Muscle layer of duodenum (tissue), 2 donors: ENCODE results near the gene ACSL1.

Experiments used
- H3K27ac ChIP-seq: one replicate; pipeline ENCODE4 v1.7.0; 2013; ENCODE audit warnings: mild to moderate bottlenecking, low read length
- H3K27me3 ChIP-seq: one replicate; pipeline ENCODE4 v1.7.0; 2013; ENCODE audit warnings: low read depth, mild to moderate bottlenecking, control low read depth, low read length
- H3K36me3 ChIP-seq, 2 donors: one replicate each; pipeline ENCODE4 v1.7.0; 2013; ENCODE audit warnings: low read length in 2 of 2, control low read depth in 1 of 2, mild to moderate bottlenecking in 1 of 2; ENCODE audit not compliant: insufficient read depth in 2 of 2, control insufficient read depth in 1 of 2
- H3K4me1 ChIP-seq, 2 donors: one replicate each; pipeline ENCODE4 v1.7.0; 2013; ENCODE audit warnings: low read length in 2 of 2, mild to moderate bottlenecking in 2 of 2, control low read depth in 1 of 2, moderate library complexity in 1 of 2; ENCODE audit not compliant: insufficient read depth in 2 of 2, control insufficient read depth in 1 of 2
- H3K4me3 ChIP-seq, 2 donors: one replicate each; pipeline ENCODE4 v1.7.0; 2013; ENCODE audit warnings: low read length in 2 of 2, low read depth in 1 of 2, mild to moderate bottlenecking in 1 of 2
- H3K9me3 ChIP-seq, 2 donors: one replicate each; pipeline ENCODE4 v1.7.0; 2013; ENCODE audit warnings: low read length in 2 of 2, control low read depth in 1 of 2, mild to moderate bottlenecking in 1 of 2; ENCODE audit not compliant: control insufficient read depth in 1 of 2
- donor health status: healthy.

ACSL1 gene

DNA sequence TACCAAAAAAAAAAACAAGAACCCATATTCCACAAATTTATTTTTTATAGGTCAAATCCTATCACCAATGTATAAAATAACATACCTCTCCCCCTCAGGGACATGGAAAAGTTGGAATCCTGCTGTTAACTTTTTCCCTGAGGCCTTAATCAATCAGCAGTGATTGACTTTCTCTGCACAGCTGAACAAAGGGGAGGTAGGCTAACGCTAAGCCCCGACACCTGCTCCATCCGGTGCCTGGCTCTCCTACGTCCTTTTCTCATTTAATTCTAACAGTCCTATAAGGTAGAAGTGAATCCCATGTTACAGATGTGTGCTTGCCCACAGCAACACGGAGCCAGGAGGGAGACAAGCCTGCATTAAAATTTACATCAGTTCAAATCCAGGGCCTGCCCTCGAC, 94.7 kb downstream of the ACSL1 start:
- peaks cover 0 to 12% of the 10 kb centered on the region in 2 donors for H3K4me1 ChIP-seq
- H3K27me3 ChIP-seq = no peaks in the 10 kb centered on the region
- H3K4me3 ChIP-seq = no peak overlapping the region
- no peaks in the 10 kb centered on the region for H3K9me3 ChIP-seq
- no peak overlapping the region for H3K27ac ChIP-seq
- no peaks in the 10 kb centered on the region for H3K36me3 ChIP-seq

DNA sequence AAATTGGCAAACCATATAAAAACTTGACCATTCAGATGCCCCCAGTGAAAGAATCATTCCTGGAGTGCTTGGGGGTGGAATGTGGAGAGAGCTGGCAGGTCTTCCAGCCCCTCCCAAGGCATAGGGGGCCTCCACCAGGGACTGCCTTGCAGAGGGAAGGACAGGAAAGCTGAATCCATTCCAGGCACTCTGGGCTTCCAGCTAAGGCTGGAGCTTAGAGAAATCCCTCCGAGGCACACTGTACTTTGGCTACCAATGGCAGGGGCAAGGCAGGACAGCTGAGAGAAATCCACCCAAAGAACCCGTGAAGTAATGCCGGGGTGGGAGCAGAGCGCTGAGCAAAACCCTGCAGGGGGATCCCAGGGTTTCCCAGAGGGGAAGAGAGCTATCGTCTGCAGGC, 95.8 kb downstream of the ACSL1 start:
- no peaks in the 10 kb centered on the region for H3K27me3 ChIP-seq
- H3K27ac ChIP-seq = no peak overlapping the region
- H3K36me3 ChIP-seq = no peaks in the 10 kb centered on the region
- peaks cover 0 to 12% of the 10 kb centered on the region in 2 donors for H3K4me1 ChIP-seq
- H3K4me3 ChIP-seq = no peak overlapping the region
- no peaks in the 10 kb centered on the region for H3K9me3 ChIP-seq

DNA sequence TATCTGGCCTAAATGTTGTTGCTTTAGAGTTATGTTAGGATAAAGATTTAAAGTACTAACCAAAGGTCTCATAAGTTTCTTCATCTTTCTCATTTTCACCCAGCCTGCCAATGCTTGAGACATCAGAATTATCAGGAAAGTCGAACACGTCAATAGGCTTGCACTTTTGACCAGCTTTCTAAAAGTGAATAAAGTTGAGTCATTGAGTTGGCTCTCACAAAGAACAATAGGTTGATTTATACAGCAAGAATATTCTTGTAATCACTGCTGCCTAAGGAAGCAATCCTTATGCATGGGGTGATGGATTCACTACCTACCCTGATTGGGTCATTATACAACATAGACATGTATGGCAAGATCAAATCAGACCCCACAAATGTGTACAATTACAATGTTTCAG, 96.9 kb downstream of the ACSL1 start:
- Histone ChIP-seq H3K36me3 (no peaks in the 10 kb centered on the region), H3K27me3 (no peaks in the 10 kb centered on the region), H3K9me3 (no peaks in the 10 kb centered on the region), H3K4me3 (no peak overlapping the region), H3K27ac (no peak overlapping the region), H3K4me1 (peaks cover 0 to 9% of the 10 kb centered on the region in 2 donors)

DNA sequence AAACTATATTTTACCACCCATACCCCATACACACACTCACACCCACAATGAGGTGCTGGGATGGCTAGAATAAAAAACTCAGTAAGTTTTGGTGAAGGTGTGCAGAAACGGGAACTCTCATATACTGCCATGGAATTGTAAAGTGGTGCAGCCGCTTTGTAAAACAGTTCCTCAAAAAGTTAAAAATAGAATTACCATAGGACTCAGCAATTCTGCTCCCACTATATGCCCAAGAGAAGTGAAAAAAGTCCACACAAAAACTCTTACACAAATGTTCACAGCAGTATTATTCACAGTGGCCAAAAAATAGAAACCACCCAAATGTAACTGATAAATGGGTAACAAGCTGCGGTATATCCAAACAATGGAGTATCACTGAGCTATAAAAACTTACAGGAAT, 98.3 kb downstream of the ACSL1 start:
- no peak overlapping the region for H3K27ac ChIP-seq
- no peaks in the 10 kb centered on the region for H3K27me3 ChIP-seq
- H3K4me3 ChIP-seq = no peak overlapping the region
- H3K9me3 ChIP-seq = no peaks in the 10 kb centered on the region
- H3K36me3 ChIP-seq = no peaks in the 10 kb centered on the region
- no peaks in the 10 kb centered on the region for H3K4me1 ChIP-seq

DNA sequence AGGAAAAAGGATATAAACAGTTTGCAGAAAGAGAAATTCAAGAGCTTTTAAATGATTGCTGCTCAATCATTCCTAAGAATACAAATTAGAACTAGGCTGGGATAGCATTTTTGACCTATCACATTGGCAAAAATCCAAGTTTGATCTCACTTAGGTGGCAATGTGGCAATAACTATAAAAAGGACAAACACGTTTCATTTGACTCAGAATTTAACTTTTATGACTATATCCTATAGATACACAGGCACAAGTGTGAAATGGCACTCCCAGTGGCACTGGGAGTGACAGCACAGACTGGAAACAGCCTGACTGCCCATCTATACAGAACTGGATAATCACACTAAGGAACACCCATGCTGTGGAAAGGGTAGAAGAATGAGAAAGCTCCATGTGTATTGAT, 103.0 kb downstream of the ACSL1 start:
- no peak overlapping the region for H3K4me3 ChIP-seq
- no peak overlapping the region for H3K27ac ChIP-seq
- no peaks in the 10 kb centered on the region for H3K36me3 ChIP-seq
- no peaks in the 10 kb centered on the region for H3K27me3 ChIP-seq
- H3K9me3 ChIP-seq = no peaks in the 10 kb centered on the region
- H3K4me1 ChIP-seq = no peaks in the 10 kb centered on the region

DNA sequence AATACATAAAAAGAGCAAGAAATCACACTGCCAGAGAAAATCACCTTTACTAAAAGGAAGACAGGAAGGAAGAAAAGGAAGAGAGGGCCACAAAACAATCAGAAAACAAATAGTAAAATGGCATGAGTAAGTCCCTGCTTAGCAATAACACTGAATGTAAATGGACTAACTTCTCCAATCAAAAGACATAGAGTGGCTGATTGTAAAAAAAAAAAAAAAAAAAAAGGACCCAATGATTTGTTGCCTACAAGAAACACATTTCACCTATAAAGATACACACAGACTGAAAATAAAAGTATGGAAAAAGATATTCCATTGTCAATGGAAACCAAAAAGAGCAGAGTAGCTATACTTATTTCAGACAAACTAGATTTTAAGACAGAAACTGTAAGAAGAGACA, 104.5 kb downstream of the ACSL1 start:
- no peaks in the 10 kb centered on the region for H3K9me3 ChIP-seq
- H3K27ac ChIP-seq = no peak overlapping the region
- no peaks in the 10 kb centered on the region for H3K36me3 ChIP-seq
- H3K27me3 ChIP-seq = no peaks in the 10 kb centered on the region
- H3K4me1 ChIP-seq = no peaks in the 10 kb centered on the region
- H3K4me3 ChIP-seq = no peak overlapping the region

DNA sequence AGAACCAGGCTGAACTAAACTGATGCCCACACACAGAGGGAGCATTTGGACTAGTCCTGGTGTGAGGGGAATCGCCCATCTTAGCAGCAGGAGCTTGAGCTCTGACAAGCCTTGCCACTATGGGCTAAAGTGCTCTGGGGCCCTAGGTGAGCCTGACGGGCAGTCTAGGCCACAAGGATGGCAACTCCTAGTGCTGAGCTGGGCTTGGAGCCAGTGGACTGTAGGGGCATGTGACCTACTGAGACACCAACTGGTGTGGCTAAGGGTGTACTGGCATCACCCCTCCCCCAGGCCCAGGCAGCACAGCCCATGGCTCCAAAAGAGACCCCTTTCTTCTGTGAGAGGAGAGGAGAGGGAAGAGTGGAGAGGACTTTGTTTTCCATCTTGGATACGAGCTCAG, 106.4 kb downstream of the ACSL1 start:
- no peaks in the 10 kb centered on the region for H3K4me1 ChIP-seq
- H3K9me3 ChIP-seq = no peaks in the 10 kb centered on the region
- no peak overlapping the region for H3K27ac ChIP-seq
- no peak overlapping the region for H3K4me3 ChIP-seq
- H3K36me3 ChIP-seq = no peaks in the 10 kb centered on the region
- H3K27me3 ChIP-seq = no peaks in the 10 kb centered on the region

DNA sequence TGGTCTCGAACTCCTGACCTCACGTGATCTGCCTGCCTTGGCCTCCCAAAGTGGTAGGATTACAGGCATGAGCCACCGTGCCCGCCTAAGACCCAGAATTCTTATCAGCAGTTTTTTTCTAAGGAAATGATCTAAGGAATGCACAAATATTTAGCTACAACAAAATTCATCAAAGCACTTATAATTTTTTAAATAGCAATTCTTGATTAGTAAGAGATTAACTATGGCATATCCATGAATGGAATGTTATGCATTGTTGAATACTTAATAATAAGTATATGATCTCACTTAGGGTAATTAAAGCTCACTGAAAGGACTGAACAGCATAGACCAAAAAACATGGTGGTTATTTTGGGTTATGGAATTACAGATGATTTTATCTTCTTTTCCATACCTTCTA, 110.2 kb downstream of the ACSL1 start:
- Histone ChIP-seq H3K36me3 (no peaks in the 10 kb centered on the region), H3K4me1 (no peaks in the 10 kb centered on the region), H3K4me3 (no peak overlapping the region), H3K27ac (no peak overlapping the region), H3K27me3 (no peaks in the 10 kb centered on the region), H3K9me3 (no peaks in the 10 kb centered on the region)

DNA sequence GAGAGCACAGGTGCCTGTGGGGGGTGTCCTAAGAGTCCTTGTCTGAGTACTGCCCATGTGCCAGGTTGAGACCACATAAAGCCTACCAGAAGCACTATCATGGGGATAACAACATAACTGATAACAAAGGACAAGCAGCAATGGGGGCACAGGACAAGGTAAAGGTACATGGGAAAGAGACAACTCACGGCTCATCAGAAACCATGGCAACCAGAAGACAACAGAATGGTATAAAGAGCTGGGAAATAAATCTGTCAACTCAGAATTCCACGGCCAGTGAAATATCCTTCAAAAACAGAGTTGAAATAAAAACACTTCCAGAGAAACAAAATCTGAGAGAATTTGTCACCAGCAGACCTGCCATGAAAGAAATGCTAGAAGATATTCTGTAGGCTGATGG, 111.9 kb downstream of the ACSL1 start:
- Histone ChIP-seq H3K27ac (no peak overlapping the region), H3K4me1 (no peaks in the 10 kb centered on the region), H3K9me3 (no peaks in the 10 kb centered on the region), H3K27me3 (no peaks in the 10 kb centered on the region), H3K4me3 (no peak overlapping the region), H3K36me3 (no peaks in the 10 kb centered on the region)

DNA sequence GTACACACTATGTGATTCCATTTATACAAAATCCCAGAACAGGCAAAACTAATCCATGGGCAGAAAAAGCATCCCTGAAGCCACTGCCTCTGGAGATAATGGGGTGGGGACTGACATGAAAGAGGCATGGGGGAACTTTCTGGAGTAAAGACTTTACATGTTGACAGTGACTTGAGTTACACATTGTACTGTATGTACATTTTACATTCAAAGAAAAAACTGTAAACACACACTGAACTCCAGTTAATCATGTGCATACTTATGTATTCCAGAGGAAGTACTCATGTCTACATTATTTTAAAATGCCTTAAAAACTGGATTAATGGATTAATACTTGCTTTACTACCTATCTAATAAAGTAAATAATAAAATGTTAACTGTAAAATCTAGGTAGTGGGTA, 113.4 kb downstream of the ACSL1 start:
- no peaks in the 10 kb centered on the region for H3K4me1 ChIP-seq
- no peak overlapping the region for H3K4me3 ChIP-seq
- no peaks in the 10 kb centered on the region for H3K36me3 ChIP-seq
- no peaks in the 10 kb centered on the region for H3K9me3 ChIP-seq
- no peaks in the 10 kb centered on the region for H3K27me3 ChIP-seq
- H3K27ac ChIP-seq = no peak overlapping the region

DNA sequence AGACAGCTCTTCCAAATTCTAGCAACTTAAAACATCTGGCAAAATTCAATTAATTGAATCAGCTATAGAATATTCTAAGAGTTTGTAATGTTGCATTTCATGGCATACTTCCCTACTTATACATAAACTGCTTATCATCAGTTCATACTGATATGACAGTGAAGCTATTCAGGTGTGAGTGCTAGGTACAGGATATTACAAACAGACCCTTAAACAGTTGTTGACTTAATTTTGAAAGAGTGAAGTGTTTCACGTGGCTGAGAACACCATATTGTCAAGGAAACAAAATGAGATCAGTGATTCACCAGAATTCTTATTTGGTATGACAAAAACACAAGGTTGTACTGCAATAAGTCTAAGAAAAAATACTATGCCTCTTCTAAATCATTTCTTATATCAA, 119.3 kb downstream of the ACSL1 start:
- Histone ChIP-seq H3K9me3 (no peaks in the 10 kb centered on the region), H3K4me1 (no peaks in the 10 kb centered on the region), H3K36me3 (no peaks in the 10 kb centered on the region), H3K27me3 (no peaks in the 10 kb centered on the region), H3K4me3 (no peak overlapping the region), H3K27ac (no peak overlapping the region)

DNA sequence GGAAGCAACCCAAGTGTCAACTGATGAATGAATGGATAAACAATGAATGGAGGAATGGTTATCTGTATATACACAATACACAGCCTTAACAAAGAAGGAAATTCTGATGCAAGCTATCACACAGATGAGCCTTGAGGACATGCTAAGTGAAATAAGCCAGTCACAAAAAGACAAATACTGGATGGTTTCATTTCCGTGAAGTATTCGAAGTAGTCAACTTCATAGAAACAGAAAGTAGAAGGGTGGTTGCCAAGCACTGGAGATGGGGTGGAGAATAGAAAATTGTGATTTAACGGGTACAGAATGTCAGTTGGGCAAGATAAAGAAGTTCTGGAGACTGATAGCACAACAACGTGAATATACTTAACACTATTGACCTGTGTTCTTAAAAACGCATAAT, 120.1 kb downstream of the ACSL1 start:
- Histone ChIP-seq H3K4me1 (no peaks in the 10 kb centered on the region), H3K9me3 (no peaks in the 10 kb centered on the region), H3K36me3 (no peaks in the 10 kb centered on the region), H3K4me3 (no peak overlapping the region), H3K27ac (no peak overlapping the region), H3K27me3 (no peaks in the 10 kb centered on the region)
